Activated CD8-positive, alpha-beta memory T cell treated with anti-CD3 and anti-CD28 coated beads, Interleukin-2, amount 50 U/mL, for 24 hours (primary cell): ENCODE data around the gene PSD4.

Experiments used
- DNase-seq: peaks from one replicate; pipeline ENCODE4 v3.0.0-alpha.2; 2020; ENCODE audit errors: extremely low read depth

The PSD4 gene

GRCh38 chr2:113238871-113239839 lies 65.4 kb downstream of the PSD4 start:
- DNase-seq, result no peak

- no peak for DNase-seq
Observed at GRCh38 chr2:113240150-113240914, 66.6 kb downstream of the PSD4 start.

- peak; percentile 44 for DNase-seq
Observed at GRCh38 chr2:113240915-113241911, 67.4 kb downstream of the PSD4 start.

GRCh38 chr2:113242327-113242726 lies 68.6 kb downstream of the PSD4 start:
- no peak for DNase-seq

- no peak for DNase-seq
Observed at GRCh38 chr2:113245276-113245711, 71.5 kb downstream of the PSD4 start.

GRCh38 chr2:113246606-113247005 lies 72.8 kb downstream of the PSD4 start:
- DNase-seq, result no peak

- no peak for DNase-seq
Observed at GRCh38 chr2:113248997-113249770, 75.4 kb downstream of the PSD4 start.

- no peak for DNase-seq
Observed at GRCh38 chr2:113251118-113251517, 77.3 kb downstream of the PSD4 start.

- no peak for DNase-seq
Observed at GRCh38 chr2:113252047-113252590, 78.3 kb downstream of the PSD4 start.

- no peak for DNase-seq
Observed at GRCh38 chr2:113253453-113253852, 79.7 kb downstream of the PSD4 start.

- DNase-seq, result no peak
Observed at GRCh38 chr2:113255140-113256070, 81.6 kb downstream of the PSD4 start.

GRCh38 chr2:113257516-113258264 lies 83.9 kb downstream of the PSD4 start:
- DNase-seq, result no peak

GRCh38 chr2:113258471-113259147 lies 84.8 kb downstream of the PSD4 start:
- no peak for DNase-seq
